Transverse colon (tissue), 4 donors: ENCODE data around the gene KCTD2. TPM values are rescaled to one million over a fixed set of nuclear protein-coding genes. Genes with fewer than 3 reads are reported as not detected.

Source experiments
- DNase-seq: peaks from one replicate; pipeline ENCODE4 v3.0.0-alpha.2; 2019
- H3K27ac ChIP-seq, 4 donors: fragments of 200-600 bp; sonication (generic); 2 replicates each; pipeline ENCODE4 v1.5.1; 2016 to 2018; ENCODE audit warnings: inconsistent platforms in 4 of 4
- H3K27me3 ChIP-seq: fragments of 200-600 bp; sonication (generic); 2 replicates; pipeline ENCODE4 v1.5.1; 2017; ENCODE audit warnings: inconsistent platforms
- H3K36me3 ChIP-seq, 4 donors: fragments of 200-600 bp; sonication (generic); 2 replicates each; pipeline ENCODE4 v1.5.1; 2017 to 2019; ENCODE audit warnings: inconsistent platforms in 4 of 4
- H3K4me1 ChIP-seq, 4 donors: fragments of 200-600 bp; sonication (generic); 2 replicates each; pipeline ENCODE4 v1.5.1; 2017 to 2020; ENCODE audit warnings: inconsistent platforms in 4 of 4
- H3K4me3 ChIP-seq, 4 donors: fragments of 200-600 bp; sonication (generic); 1 replicate in 1 of 4; 2 replicates in 3 of 4; pipeline versions ENCODE4 v1.5.1 to v1.6.1; 2017 to 2019; ENCODE audit warnings: inconsistent platforms in 4 of 4
- H3K9me3 ChIP-seq, 2 donors: fragments of 200-600 bp; sonication (generic); 2 replicates each; pipeline ENCODE4 v1.5.1; 2017 to 2019; ENCODE audit warnings: inconsistent platforms in 2 of 2
- EP300 ChIP-seq: sonication (generic); formaldehyde crosslinking; IDR thresholded peaks from one replicate; pipeline ENCODE4 v1.6.1; 2017; ENCODE audit warnings: antibody characterized with exemption, low read depth
- POLR2A ChIP-seq: fragments of 450-650 bp; IDR thresholded peaks from one replicate; pipeline ENCODE4 v1.6.1; 2016; ENCODE audit warnings: antibody characterized with exemption, mild to moderate bottlenecking, moderate library complexity
- POLR2AphosphoS5 ChIP-seq, 3 donors: sonication (generic); formaldehyde crosslinking; IDR thresholded peaks; one replicate each; pipeline ENCODE4 v1.6.1; 2016; ENCODE audit warnings: antibody characterized with exemption in 3 of 3
- WGBS, 2 donors: methylation state at CpG; one replicate each; pipeline ENCODE4 v1.1.5; 2018; ENCODE audit warnings: low coverage in 1 of 2; 5-methylcytosine and 5-hydroxymethylcytosine counted together
- in situ Hi-C, 4 donors: fragments of 200-750 bp; cut with MboI; loops; one replicate each; pipeline versions ENCODE4 v1.15.0 to v1.15.1; 2017; ENCODE audit warnings: low sequenced_read_pairs in 3 of 4, low pct_ligation_motif_present in 1 of 4, low pct_unique_long_range_greater_than_20kb in 1 of 4
- intact Hi-C: fragments of 100-400 bp; cut with DNase I; formaldehyde crosslinking; loops from one replicate; pipeline ENCODE4 v1.15.1; 2023; ENCODE audit warnings: low total_unique reads
- total RNA-seq, 4 donors: library from RNA; depleted of rRNA; stranded (reverse); fragments of >200 nt; gene quantifications; one replicate each; pipeline ENCODE4 v1.1.0, GENCODE V29; 2016
- TF ChIP-seq, protein P1 (sequence below), 5 experiments: fragments of 200-600 bp in 3 of 5; fragments of 450-650 bp in 2 of 5; sonication (generic) in 3 of 5; IDR thresholded peaks; 1 replicate in 2 of 5; 2 replicates in 3 of 5; pipeline ENCODE4 v1.5.1; 2016 to 2017; ENCODE audit warnings: antibody characterized with exemption in 5 of 5, inconsistent platforms in 3 of 5, mild to moderate bottlenecking in 2 of 5, moderate library complexity in 1 of 5

Gene KCTD2
- total RNA-seq, 4 donors from 2014 or later, result 14.5 to 24.7 (median 19.7) TPM

DNA sequence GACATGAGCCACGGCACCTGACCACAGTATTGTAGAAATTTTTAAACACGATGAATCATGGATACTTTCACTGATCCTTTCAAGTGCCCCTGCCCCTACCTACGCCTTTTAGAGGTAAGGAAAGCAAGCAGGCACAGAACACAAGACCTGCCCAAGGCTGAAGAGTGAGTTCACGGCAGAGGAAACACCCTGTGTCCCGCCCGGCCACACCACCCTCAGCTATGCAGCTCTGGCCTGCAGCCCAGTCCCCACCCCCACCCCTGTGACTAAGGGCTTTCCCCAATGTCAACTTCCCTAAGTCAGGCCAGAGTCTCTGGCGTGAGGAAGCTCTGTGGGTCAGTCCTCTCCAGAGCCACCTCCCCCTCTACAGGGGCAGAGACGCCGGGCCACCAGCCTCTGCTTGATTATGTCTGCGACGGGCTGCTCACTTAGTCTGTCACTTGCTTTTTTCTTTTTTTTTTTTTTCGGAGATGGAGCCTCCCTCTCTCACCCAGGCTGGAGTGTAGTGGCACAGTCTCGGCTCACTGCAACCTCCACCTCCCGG lies 49.1 kb downstream of the KCTD2 start:
- no peak overlapping the region for H3K4me3 ChIP-seq
- intact Hi-C loops, result no loop called here
- TF ChIP-seq POLR2A (peak; percentile 54), EP300 (peak; percentile 48), POLR2AphosphoS5 (IDR thresholded peaks at IDR 0.05) (peak; percentile 24 to 86 (median 74))
- TF ChIP-seq, protein P1, sequence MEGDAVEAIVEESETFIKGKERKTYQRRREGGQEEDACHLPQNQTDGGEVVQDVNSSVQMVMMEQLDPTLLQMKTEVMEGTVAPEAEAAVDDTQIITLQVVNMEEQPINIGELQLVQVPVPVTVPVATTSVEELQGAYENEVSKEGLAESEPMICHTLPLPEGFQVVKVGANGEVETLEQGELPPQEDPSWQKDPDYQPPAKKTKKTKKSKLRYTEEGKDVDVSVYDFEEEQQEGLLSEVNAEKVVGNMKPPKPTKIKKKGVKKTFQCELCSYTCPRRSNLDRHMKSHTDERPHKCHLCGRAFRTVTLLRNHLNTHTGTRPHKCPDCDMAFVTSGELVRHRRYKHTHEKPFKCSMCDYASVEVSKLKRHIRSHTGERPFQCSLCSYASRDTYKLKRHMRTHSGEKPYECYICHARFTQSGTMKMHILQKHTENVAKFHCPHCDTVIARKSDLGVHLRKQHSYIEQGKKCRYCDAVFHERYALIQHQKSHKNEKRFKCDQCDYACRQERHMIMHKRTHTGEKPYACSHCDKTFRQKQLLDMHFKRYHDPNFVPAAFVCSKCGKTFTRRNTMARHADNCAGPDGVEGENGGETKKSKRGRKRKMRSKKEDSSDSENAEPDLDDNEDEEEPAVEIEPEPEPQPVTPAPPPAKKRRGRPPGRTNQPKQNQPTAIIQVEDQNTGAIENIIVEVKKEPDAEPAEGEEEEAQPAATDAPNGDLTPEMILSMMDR (IDR thresholded peaks at IDR 0.05), result no peak
- WGBS, 2 donors, result 29 to 63% methylated on average over 2 to 12 of the region's 14 CpGs
- peak overlapping the region; percentile 85 to 97 (median 93) for H3K27ac ChIP-seq
- peak; percentile 88 for DNase-seq
- in situ Hi-C loops, result no loop called here
- peaks cover 23 to 51% (median 44%) of the 10 kb centered on the region in 4 donors for H3K4me1 ChIP-seq
- H3K36me3 ChIP-seq, result peaks cover 0 to 3% (median 1%) of the 10 kb centered on the region in 4 donors
- H3K9me3 ChIP-seq, result no peaks in the 10 kb centered on the region
- no peaks in the 10 kb centered on the region for H3K27me3 ChIP-seq

DNA sequence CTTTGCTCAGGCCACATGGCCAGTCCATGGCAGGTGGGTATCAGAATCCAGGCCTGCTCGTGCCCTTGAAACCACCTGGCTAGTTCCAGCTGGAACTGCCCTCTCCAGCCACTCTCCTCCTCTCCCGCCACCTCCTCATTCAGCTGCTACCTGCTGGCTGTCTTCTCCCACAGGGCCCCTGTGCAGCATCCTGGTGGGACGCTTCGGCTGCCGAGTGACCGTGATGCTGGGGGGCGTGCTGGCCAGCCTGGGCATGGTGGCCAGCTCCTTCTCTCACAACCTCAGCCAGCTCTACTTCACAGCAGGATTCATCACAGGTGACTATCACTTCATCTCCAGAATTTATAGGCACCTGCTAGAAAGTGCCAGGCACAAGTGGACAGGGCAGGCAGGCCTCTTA lies 50.8 kb downstream of the KCTD2 start:
- intact Hi-C loops, result no loop called here
- in situ Hi-C loops, result no loop called here
- Histone ChIP-seq H3K4me3 (no peak overlapping the region), H3K4me1 (peaks cover 14 to 35% (median 28%) of the 10 kb centered on the region in 4 donors), H3K27me3 (no peaks in the 10 kb centered on the region), H3K36me3 (peaks cover 0 to 3% (median 1%) of the 10 kb centered on the region in 4 donors), H3K27ac (no peak overlapping the region), H3K9me3 (no peaks in the 10 kb centered on the region)
- no peak for TF ChIP-seq EP300
- TF ChIP-seq, protein P1 (IDR thresholded peaks at IDR 0.05), result no peak
- TF ChIP-seq POLR2A, result no peak
- no peak for TF ChIP-seq POLR2AphosphoS5 (IDR thresholded peaks at IDR 0.05)
- DNase-seq, result no peak
- 96% methylated on average over 7 of the region's 7 CpGs; no CpG with 5 or more reads in 1 of the 2 donors for WGBS, 2 donors

DNA sequence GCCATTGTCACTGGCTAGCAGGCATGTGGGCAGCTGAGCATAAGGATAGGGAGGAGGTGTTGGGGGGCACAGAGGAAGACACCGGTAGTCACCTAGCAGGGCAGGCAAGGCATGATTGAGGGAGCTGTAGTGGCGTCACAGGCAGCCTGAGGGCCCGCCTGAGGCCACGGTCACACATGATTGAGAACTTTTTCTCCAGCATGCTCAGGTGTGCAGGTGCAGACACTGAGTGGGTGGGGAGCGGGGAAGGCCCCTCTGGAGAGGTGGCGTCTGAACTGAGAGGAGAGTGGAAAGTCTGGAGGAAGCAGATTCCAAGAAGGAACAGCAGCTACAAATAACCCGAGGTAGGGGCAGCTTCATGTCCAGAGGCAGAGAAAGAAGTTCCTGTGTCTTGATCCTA lies 51.8 kb downstream of the KCTD2 start:
- peaks cover 0 to 3% (median 1%) of the 10 kb centered on the region in 4 donors for H3K36me3 ChIP-seq

DNA sequence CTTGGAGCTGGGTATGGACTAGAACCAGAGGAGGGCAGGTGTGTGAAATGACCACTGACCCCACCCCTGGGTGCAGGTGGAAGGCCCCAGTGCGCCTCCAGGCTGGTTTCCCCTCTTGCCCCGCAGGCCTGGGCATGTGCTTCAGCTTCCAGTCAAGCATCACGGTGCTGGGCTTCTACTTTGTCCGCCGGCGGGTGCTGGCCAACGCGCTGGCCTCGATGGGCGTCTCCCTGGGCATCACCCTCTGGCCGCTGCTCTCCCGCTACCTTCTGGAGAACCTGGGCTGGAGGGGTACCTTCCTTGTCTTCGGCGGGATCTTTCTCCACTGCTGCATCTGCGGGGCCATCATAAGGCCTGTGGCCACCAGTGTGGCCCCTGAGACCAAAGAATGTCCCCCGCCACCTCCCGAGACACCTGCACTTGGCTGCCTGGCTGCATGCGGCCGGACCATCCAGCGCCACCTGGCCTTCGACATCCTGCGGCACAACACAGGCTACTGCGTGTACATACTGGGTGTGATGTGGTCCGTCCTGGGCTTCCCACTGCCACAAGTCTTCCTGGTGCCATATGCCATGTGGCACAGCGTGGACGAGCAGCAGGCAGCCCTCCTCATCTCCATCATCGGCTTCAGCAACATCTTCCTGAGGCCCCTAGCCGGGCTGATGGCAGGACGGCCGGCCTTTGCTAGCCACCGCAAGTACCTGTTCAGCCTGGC lies 53.0 kb downstream of the KCTD2 start:
- no peak overlapping the region for H3K4me3 ChIP-seq
- no peak for TF ChIP-seq POLR2AphosphoS5 (IDR thresholded peaks at IDR 0.05)
- intact Hi-C loops (no loop called here), in situ Hi-C loops (no loop called here)
- H3K27ac ChIP-seq, result no peak overlapping the region
- no peak for DNase-seq
- H3K4me1 ChIP-seq, result peaks cover 7 to 16% (median 13%) of the 10 kb centered on the region in 4 donors
- H3K9me3 ChIP-seq, result no peaks in the 10 kb centered on the region
- no peaks in the 10 kb centered on the region for H3K27me3 ChIP-seq
- WGBS, 2 donors, result 95% methylated on average over 29 of the region's 31 CpGs; no CpG with 5 or more reads in 1 of the 2 donors
- peaks cover 0 to 3% (median 1%) of the 10 kb centered on the region in 4 donors for H3K36me3 ChIP-seq

More for the DNA sequence above, 51.8 kb downstream of the KCTD2 start:
- TF ChIP-seq POLR2A, result no peak
- Histone ChIP-seq H3K27me3 (no peaks in the 10 kb centered on the region), H3K4me3 (no peak overlapping the region), H3K9me3 (no peaks in the 10 kb centered on the region), H3K27ac (no peak overlapping the region), H3K4me1 (peaks cover 7 to 26% (median 20%) of the 10 kb centered on the region in 4 donors)
- 75 to 81% methylated on average over 4 to 7 of the region's 7 CpGs for WGBS, 2 donors
- intact Hi-C loops, result no loop called here
- no peak for DNase-seq
- in situ Hi-C loops, result no loop called here

DNA sequence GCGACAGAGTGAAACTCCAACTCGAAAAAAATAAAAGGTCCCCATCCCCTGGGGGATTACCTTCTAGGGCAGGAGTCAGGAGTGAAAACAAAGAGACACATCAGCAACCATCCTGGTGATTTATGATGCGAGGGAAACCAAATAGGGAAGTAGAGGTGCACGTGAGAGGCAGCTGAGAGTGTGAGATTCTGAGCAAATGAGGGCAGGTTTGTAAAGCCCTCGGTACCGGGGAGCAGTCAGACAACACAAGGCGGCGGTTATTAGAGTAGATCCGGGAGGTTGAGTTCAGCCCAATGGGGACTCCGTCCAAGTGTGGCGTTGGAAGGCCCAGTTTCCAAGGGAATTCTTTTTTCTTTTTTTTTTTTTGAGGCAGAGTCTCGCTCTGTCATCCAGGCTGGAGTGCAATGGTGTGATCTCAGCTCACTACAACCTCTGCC lies 55.4 kb downstream of the KCTD2 start:
- DNase-seq, result no peak
- H3K4me3 ChIP-seq, result no peak overlapping the region
- H3K27ac ChIP-seq, result no peak overlapping the region
- TF ChIP-seq POLR2AphosphoS5 (IDR thresholded peaks at IDR 0.05) (no peak), POLR2A (no peak), EP300 (no peak)
- TF ChIP-seq, protein P1 (IDR thresholded peaks at IDR 0.05), result no peak
- 58 to 74% methylated on average over 10 to 12 of the region's 12 CpGs for WGBS, 2 donors
- in situ Hi-C loops (no loop called here), intact Hi-C loops (no loop called here)
- H3K9me3 ChIP-seq, result no peaks in the 10 kb centered on the region
- peaks cover 0 to 3% (median 1%) of the 10 kb centered on the region in 4 donors for H3K36me3 ChIP-seq
- H3K27me3 ChIP-seq, result no peaks in the 10 kb centered on the region
- no peaks in the 10 kb centered on the region for H3K4me1 ChIP-seq
